Loucy (cell line): ENCODE results near the gene OR10A3.

ENCODE experiments used
- CTCF ChIP-seq: fragments of 200-600 bp; sonication (generic); conservative IDR thresholded peaks from 2 replicates; pipeline ENCODE4 v1.5.1; 2014; ENCODE audit warnings: mild to moderate bottlenecking, antibody characterized with exemption, low read length
- EZH2phosphoT487 ChIP-seq: fragments of 200-600 bp; IDR thresholded peaks from 2 replicates; pipeline ENCODE4 v1.6.1; 2018; ENCODE audit warnings: antibody characterized with exemption, mild to moderate bottlenecking, moderate library complexity, borderline replicate concordance

DNA sequence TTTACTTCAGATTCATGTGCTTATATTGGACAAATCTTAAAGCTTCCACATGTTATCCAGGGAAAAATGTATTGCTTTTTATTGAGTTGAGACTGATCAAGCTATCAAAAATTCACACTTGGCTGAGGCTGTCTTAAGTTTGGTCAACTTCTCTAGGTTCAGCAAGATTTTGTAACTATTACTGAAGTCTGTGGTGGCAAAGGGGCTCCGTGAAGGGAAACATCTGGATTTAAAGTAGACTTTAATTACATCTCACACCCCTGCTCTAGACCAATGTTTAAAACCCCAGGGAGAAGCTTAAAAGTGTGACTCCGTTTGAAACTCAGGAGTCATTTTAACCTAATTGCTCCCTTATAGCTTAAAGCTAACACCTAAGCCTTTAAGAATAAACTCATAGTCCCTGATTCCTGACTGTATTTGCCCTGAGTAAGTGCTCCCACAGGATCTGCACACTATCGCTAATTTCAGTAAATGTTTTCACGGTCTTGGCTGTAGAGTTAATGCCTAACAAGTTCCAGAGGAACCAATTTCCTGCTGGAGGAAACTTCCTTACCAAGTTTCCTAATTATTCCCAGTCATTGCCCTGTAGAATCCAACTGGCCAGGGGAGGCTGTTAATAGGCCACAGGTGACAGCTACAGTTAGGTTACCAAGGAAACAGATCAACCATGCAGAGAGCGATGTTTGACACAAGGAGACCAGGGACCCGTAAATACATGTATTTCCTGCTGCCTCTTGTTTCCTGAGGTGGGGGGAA, 50.9 kb downstream of the OR10A3 start:
- TF ChIP-seq CTCF, result no peak
- TF ChIP-seq EZH2phosphoT487, result no peak
